Dendritic cell treated with granulocyte-macrophage colony-stimulating factor and Interleukin-4, amounts not matched to agents 40 ng/mL and 50 ng/mL, for 4 days (primary cell): ENCODE measurements around the gene ZBED1.
"Not testable (repeated sequence)": the region's sequence is repeated elsewhere in the genome, so short reads cannot be mapped to it uniquely, and the experiment has no call there.

Experiments
- H3K27ac Mint-ChIP-seq: one replicate; pipeline ENCODE4 v1.8.0; 2022; ENCODE audit warnings: mild to moderate bottlenecking, mixed read lengths
- H3K27me3 Mint-ChIP-seq: one replicate; pipeline ENCODE4 v1.8.0; 2022; ENCODE audit warnings: mild to moderate bottlenecking, mixed read lengths
- H3K36me3 Mint-ChIP-seq: one replicate; pipeline ENCODE4 v1.8.0; 2022; ENCODE audit warnings: low read depth, mixed read lengths
- H3K4me1 Mint-ChIP-seq: one replicate; pipeline ENCODE4 v1.8.0; 2022; ENCODE audit warnings: low read depth, mixed read lengths
- H3K4me3 Mint-ChIP-seq: one replicate; pipeline ENCODE4 v1.8.0; 2022; ENCODE audit warnings: mild to moderate bottlenecking, moderate library complexity, mixed read lengths
- H3K9me3 Mint-ChIP-seq: one replicate; pipeline ENCODE4 v1.8.0; 2022; ENCODE audit warnings: mixed read lengths
- intact Hi-C: fragments of 100-400 bp; cut with micrococcal nuclease; formaldehyde crosslinking; loops from one replicate; pipeline ENCODE4 v1.15.0; 2022

The ZBED1 gene

GRCh38 chrX:2484256-2484655, 16.5 kb downstream of the ZBED1 start:
- intact Hi-C loops, result no loop called here
- Mint-ChIP-seq H3K36me3 (peaks cover 74% of the 10 kb centered on the region), H3K4me1 (peaks cover 10% of the 10 kb centered on the region), H3K9me3 (peaks cover 6% of the 10 kb centered on the region), H3K27ac (no peak overlapping the region), H3K4me3 (no peak overlapping the region), H3K27me3 (no peaks in the 10 kb centered on the region)

GRCh38 chrX:2483398-2484060, 17.2 kb downstream of the ZBED1 start:
- Mint-ChIP-seq H3K4me3 (no peak overlapping the region), H3K4me1 (peaks cover 10% of the 10 kb centered on the region), H3K36me3 (peaks cover 67% of the 10 kb centered on the region), H3K27ac (no peak overlapping the region), H3K9me3 (peaks cover 6% of the 10 kb centered on the region), H3K27me3 (no peaks in the 10 kb centered on the region)
- intact Hi-C loops, result no loop called here

DNA sequence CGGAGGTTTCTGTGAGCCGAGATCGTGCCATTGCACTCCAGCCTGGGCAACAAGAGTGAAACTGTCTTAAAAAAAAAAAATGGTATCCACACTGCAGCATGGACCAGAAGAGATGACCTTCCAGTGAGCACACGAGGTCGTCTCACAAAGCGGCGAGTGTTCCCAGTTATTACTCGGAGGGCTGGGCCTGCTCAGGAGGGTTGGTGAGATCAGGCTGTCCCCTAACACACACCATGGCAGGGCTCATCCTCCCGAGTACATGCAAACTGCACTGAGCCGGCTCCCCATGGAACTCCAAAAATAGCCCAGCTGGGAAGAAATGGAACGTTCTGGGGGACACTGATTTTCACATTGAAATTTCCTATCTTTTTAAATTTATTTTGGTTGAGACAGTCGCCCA, 19.2 kb downstream of the ZBED1 start:
- H3K4me3 Mint-ChIP-seq, H3K4me1 Mint-ChIP-seq, H3K27ac Mint-ChIP-seq, H3K9me3 Mint-ChIP-seq, intact Hi-C loops, H3K27me3 Mint-ChIP-seq: not testable (repeated sequence)
- H3K36me3 Mint-ChIP-seq, result peaks cover 59% of the 10 kb centered on the region

DNA sequence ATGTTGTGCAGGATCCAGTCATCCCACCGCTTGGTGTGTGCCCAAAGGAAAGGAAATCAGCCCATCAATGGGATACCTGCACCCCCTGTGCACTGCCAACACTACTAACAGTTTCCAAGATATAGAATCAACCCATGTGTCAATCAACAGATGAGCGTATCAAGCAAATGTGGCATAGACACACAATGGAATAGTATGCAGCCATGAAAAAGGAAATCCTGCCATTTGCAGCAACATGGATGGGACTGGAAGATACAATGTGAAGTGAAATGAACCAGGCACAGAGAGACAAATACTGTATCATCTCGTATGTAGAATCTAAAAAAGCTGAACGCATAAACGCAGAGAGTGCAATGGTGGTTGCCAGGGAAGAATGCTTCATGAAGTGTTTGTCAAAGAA, 20.8 kb downstream of the ZBED1 start:
- H3K27me3 Mint-ChIP-seq, H3K9me3 Mint-ChIP-seq, H3K4me3 Mint-ChIP-seq, intact Hi-C loops, H3K27ac Mint-ChIP-seq, H3K4me1 Mint-ChIP-seq: not testable (repeated sequence)
- peaks cover 42% of the 10 kb centered on the region for H3K36me3 Mint-ChIP-seq

GRCh38 chrX:2479420-2479780, 21.4 kb downstream of the ZBED1 start:
- peaks cover 6% of the 10 kb centered on the region for H3K4me1 Mint-ChIP-seq
- no peaks in the 10 kb centered on the region for H3K27me3 Mint-ChIP-seq
- peaks cover 6% of the 10 kb centered on the region for H3K9me3 Mint-ChIP-seq
- H3K27ac Mint-ChIP-seq, result no peak overlapping the region
- no peak overlapping the region for H3K4me3 Mint-ChIP-seq
- H3K36me3 Mint-ChIP-seq, result peaks cover 37% of the 10 kb centered on the region
- intact Hi-C loops, result no loop called here

DNA sequence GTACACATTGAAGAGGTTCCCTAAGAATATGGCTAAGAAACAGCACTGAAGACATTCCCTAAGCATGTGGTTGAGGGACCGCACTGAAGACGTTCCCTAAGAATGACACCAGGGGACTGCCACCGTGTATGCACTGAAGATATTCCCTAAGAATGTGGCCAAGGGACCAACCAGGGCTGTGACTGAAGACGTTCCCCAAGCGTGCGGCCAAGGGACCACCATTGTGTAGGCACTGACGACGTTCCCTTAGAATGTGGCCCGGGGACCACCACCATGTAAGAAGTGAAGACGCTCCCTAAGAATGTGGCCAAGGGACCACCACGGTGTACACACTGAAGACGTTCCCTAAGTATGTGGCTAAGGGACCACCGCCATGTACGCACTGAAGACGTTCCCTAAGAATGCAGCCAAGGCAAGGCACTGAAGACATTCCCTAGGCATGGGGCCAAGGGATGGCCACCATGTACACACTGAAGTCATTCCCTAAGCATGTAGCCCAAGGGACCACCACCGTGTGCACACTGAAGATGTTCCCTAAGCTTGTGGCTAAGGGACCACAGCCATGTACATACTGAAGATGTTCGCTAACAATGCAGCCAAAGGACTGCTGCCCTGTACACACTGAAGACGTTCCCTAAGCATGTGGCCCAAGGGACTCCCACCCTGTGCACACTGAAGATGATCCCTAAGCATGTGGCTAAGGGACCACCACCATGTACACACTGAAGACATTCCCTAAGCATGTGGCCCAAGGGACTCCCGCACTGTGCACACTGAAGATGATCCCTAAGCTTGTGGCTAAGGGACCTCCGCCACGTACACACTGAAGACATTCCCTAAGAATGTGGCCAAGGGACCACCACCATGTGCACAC, 22.0 kb downstream of the ZBED1 start:
- intact Hi-C loops, result no loop called here

GRCh38 chrX:2477313-2477712, 23.5 kb downstream of the ZBED1 start:
- H3K9me3 Mint-ChIP-seq, H3K4me1 Mint-ChIP-seq, H3K27ac Mint-ChIP-seq, intact Hi-C loops, H3K27me3 Mint-ChIP-seq, H3K4me3 Mint-ChIP-seq: not testable (repeated sequence)
- peaks cover 31% of the 10 kb centered on the region for H3K36me3 Mint-ChIP-seq

More for the DNA sequence above, 22.0 kb downstream of the ZBED1 start:
- Mint-ChIP-seq H3K36me3 (peaks cover 30% of the 10 kb centered on the region), H3K4me1 (peaks cover 6% of the 10 kb centered on the region), H3K27me3 (no peaks in the 10 kb centered on the region), H3K27ac (no peak overlapping the region), H3K4me3 (no peak overlapping the region), H3K9me3 (peaks cover 6% of the 10 kb centered on the region)

DNA sequence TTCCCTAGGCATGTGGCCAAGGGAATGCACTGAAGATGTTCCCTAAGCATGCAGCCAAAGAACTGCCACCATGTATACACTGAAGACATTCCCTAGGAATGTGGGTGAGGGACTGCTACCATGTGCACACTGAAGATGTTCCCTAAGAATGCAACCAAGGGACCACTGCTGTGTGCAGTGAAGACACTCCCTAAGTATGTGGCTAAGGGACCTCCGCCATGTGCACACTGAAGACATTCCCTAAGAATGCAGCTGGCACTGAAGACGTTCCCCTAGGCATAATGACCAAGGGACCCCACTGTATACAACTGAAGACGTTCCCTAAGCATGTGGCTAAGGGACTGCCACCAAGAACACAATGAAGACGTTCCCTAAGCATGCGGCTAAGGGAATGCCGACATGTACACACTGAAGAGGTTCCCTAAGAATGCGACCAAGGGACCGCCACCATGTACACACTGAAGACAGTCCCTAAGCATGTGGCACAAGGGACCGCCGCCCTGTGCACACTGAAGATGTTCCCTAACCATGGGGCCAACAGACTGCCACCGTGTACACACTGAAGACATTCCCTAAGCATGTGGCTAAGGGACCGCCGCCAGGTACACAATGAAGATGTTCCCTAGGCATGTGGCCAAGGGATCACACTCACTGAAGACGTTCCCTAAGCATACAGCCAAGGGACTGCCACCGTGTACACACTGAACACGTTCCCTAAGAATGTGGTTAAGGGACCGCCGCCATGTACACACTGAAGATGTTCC, 25.6 kb downstream of the ZBED1 start:
- Mint-ChIP-seq H3K27ac (no peak overlapping the region), H3K4me3 (no peak overlapping the region), H3K4me1 (peaks cover 6% of the 10 kb centered on the region), H3K9me3 (peaks cover 6% of the 10 kb centered on the region), H3K27me3 (no peaks in the 10 kb centered on the region), H3K36me3 (peaks cover 28% of the 10 kb centered on the region)
- intact Hi-C loops, result no loop called here

DNA sequence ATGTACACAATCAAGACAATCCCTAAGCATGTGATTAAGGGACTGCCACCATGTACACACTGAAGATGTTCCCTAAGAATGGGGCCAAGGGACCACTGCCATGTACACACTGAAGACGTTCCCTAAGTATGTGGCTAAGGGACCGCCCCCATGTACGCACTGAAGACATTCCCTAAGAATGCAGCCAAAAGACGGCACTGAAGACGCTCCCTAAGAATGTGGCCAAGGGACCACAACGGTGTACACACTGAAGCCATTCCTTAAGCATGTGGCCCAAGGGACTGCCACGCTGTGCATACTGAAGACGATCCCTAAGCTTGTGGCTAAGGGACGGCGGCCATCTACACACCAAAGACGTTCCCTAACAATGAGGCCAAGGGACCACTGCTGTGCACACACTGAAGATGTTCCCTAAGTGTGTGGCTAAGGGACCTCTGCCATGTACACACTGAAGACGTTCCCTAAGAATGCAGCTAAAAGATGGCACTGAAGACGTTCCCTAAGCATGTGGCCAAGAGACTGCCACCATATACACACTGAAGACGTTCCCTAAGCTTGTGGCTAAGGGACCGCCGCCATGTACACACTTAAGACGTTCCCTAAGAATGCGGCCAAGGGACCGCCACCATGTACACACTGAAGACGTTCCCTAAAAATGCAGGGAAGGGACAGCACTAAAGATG, 26.4 kb downstream of the ZBED1 start:
- no peak overlapping the region for H3K27ac Mint-ChIP-seq
- intact Hi-C loops, result no loop called here
- H3K4me3 Mint-ChIP-seq, result no peak overlapping the region
- H3K9me3 Mint-ChIP-seq, result peaks cover 7% of the 10 kb centered on the region
- peaks cover 26% of the 10 kb centered on the region for H3K36me3 Mint-ChIP-seq
- H3K27me3 Mint-ChIP-seq, result no peaks in the 10 kb centered on the region
- H3K4me1 Mint-ChIP-seq, result peaks cover 6% of the 10 kb centered on the region

GRCh38 chrX:2473064-2473463, 27.7 kb downstream of the ZBED1 start:
- H3K27ac Mint-ChIP-seq, H3K4me3 Mint-ChIP-seq, intact Hi-C loops, H3K4me1 Mint-ChIP-seq, H3K27me3 Mint-ChIP-seq, H3K9me3 Mint-ChIP-seq: not testable (repeated sequence)
- peaks cover 24% of the 10 kb centered on the region for H3K36me3 Mint-ChIP-seq

DNA sequence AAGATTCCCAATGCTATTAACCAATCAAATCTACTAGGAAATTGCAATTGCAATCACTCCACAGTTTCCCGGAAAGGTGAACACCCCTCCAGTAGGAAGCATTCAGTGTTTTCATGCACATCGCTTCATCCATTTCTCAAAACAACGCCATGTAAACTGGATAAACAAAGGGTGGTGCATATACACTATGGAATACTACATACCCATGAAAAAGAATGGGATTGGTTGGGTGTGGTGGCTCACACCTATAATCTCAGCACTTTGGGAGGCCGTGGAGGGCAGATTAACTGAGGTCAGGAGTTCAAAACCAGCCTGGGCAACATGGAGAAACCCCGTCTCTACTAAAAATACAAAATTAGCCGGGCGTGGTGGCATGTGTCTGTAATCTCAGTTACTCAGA, 29.1 kb downstream of the ZBED1 start:
- Mint-ChIP-seq H3K27me3 (no peaks in the 10 kb centered on the region), H3K4me3 (no peak overlapping the region), H3K9me3 (peaks cover 7% of the 10 kb centered on the region), H3K27ac (no peak overlapping the region), H3K36me3 (peaks cover 14% of the 10 kb centered on the region), H3K4me1 (peaks cover 6% of the 10 kb centered on the region)
- intact Hi-C loops, result no loop called here

- H3K4me1 Mint-ChIP-seq, H3K27ac Mint-ChIP-seq, H3K27me3 Mint-ChIP-seq, H3K4me3 Mint-ChIP-seq, H3K9me3 Mint-ChIP-seq, intact Hi-C loops: not testable (repeated sequence)
- peaks cover 14% of the 10 kb centered on the region for H3K36me3 Mint-ChIP-seq
Measured at GRCh38 chrX:2471126-2471525, 29.6 kb downstream of the ZBED1 start.

DNA sequence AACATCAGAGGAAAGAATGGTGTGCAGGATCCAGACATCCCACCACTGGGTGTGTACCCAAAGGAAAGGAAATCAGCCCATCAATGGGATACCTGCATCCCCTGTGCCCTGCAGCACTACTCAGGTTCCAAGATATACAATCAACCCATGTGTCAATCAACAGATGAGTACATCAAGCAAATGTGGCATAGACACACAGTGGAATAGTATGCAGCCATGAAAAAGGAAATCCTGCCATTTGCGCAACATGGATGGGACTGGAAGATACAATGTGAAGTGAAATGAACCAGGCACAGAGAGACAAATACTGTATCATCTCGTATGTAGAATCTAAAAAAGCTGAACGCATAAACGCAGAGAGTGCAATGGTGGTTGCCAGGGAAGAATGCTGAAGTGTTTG, 30.9 kb downstream of the ZBED1 start:
- H3K27me3 Mint-ChIP-seq, H3K4me1 Mint-ChIP-seq, intact Hi-C loops, H3K9me3 Mint-ChIP-seq, H3K4me3 Mint-ChIP-seq, H3K27ac Mint-ChIP-seq: not testable (repeated sequence)
- peaks cover 14% of the 10 kb centered on the region for H3K36me3 Mint-ChIP-seq

- peaks cover 14% of the 10 kb centered on the region for H3K36me3 Mint-ChIP-seq
- H3K27me3 Mint-ChIP-seq, result no peaks in the 10 kb centered on the region
- H3K27ac Mint-ChIP-seq, result no peak overlapping the region
- intact Hi-C loops, result no loop called here
- no peak overlapping the region for H3K4me3 Mint-ChIP-seq
- no peaks in the 10 kb centered on the region for H3K4me1 Mint-ChIP-seq
- H3K9me3 Mint-ChIP-seq, result peaks cover 7% of the 10 kb centered on the region
Measured at GRCh38 chrX:2469196-2469685, 31.5 kb downstream of the ZBED1 start.
